ENCODE measurements around the gene TMED9. TPM values are rescaled to one million over a fixed set of nuclear protein-coding genes. Genes with fewer than 3 reads are reported as not detected.

The TMED9 gene
- 40.9 and 90.7 TPM in 2 replicates for total RNA-seq (ENCODE audit: low replicate concordance)

DNA sequence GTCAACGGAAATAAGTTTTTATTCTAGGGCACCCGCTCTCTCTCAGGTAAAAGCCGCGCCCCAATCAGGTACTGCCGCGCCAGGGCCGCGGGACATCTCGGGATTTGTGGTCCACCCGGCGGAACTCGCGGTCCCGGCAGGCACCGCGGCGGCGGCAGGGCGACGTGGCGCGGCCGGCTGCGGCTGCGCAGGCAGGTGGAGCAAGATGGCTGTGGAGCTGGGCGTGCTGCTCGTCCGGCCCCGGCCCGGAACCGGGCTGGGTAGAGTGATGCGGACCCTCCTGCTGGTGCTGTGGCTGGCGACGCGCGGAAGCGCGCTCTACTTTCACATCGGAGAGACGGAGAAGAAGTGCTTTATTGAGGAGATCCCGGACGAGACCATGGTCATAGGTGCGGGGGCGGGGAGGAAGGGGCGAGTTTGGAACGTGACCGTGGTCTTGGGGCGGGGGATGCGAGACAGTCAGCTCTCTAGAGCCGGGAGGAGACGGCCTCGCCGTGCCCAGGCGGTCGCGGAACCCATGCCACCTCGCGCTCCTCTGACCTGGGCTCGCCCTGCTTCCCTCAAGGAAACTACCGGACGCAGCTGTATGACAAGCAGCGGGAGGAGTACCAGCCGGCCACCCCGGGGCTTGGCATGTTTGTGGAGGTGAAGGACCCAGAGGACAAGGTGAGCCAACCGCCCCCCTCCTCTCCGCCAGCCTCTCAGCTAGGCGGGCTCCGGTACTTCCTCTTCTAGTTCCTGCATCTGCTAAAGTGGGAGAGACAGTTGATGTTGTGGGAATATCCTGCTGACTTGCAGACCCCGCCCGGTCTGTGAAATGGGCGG, at the start of gene TMED9:
Gene TMED9 (plus strand): TSS at position 194 of the 825 bp plus-strand sequence. CDS start 12 bp downstream, at position 206.
- peak within 1 kb of the TSS; percentile 88 for H3K4me3 ChIP-seq (ENCODE audit: low read depth, low read length)
- peak; percentile 65 for DNase-seq (ENCODE audit: low read depth)
- TF ChIP-seq, protein P1, sequence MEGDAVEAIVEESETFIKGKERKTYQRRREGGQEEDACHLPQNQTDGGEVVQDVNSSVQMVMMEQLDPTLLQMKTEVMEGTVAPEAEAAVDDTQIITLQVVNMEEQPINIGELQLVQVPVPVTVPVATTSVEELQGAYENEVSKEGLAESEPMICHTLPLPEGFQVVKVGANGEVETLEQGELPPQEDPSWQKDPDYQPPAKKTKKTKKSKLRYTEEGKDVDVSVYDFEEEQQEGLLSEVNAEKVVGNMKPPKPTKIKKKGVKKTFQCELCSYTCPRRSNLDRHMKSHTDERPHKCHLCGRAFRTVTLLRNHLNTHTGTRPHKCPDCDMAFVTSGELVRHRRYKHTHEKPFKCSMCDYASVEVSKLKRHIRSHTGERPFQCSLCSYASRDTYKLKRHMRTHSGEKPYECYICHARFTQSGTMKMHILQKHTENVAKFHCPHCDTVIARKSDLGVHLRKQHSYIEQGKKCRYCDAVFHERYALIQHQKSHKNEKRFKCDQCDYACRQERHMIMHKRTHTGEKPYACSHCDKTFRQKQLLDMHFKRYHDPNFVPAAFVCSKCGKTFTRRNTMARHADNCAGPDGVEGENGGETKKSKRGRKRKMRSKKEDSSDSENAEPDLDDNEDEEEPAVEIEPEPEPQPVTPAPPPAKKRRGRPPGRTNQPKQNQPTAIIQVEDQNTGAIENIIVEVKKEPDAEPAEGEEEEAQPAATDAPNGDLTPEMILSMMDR (IDR thresholded peaks at IDR 0.05; ENCODE audit: insufficient read depth, low read length): no peak

DNA sequence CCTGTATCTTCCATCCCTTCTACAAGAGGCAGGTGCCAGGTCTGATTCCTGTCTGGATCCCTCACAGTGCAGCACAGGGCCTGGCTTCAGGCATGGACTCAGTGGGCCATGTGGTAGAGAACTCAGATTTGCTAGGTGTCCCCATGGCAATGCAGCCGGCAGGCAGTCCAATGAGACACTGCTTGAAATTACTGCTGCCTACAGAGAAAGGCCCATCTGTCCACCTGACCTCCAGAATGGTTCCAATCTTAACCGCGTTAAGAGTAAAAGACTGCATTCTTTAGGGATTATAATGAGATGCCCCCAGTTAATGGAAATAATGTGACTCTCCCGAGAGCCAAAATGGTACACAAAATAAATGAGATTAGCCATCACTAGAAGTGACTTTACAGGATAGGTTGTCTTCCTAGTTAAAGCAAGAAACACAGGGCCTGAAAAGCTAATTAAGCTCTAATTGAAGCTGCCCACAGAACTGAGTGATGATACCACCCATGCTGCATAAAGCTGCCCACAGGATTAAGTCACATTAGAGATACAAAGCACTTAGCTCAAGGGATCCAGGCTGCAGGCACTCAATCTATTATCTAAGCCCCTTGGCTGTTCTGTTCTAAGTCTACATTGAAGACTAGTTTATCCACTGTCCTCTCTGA, 49.1 kb upstream of the TMED9 start:
- DNase-seq (ENCODE audit: low read depth): no peak
- no peak overlapping the region for H3K4me3 ChIP-seq (ENCODE audit: low read depth, low read length)
- TF ChIP-seq, protein P1 (IDR thresholded peaks at IDR 0.05; ENCODE audit: insufficient read depth, low read length): no peak

DNA sequence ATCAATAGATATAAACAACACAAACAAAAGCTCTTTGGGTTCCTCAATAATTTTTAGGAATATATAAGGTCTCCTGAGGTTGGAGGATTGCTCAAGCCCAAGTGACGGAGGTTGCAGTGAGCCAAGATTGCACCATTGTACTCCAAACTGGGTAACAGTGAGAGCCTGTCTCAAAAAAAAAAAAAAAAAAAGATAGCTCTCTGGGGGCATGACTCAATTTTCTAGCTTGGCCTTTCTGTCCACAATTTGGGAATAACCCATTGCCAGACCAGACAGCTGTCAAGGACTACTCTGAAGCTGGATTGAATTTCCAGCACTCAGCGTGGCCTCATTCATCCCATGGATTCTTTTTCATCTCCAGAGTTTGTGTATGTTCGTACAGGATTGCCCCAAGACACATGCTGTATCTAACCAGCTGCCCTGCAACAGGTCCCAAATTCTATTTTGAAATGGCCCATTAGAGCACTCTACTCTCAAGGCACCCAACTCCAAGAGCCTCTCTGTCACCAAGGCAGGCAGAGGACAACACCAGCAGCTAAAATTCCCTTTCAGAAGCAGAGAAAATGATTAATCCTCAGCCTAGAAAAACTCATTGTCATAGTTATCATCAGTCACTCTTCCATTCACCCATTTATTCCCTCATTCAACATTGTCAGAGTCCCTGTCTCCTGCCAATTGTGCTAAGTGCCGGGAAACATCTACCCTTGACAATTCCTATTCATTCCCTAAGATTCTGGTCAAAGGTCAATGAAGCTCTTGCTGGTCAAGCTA, 46.3 kb upstream of the TMED9 start:
- peak; percentile 97 for DNase-seq (ENCODE audit: low read depth)
- TF ChIP-seq, protein P1 (IDR thresholded peaks at IDR 0.05; ENCODE audit: insufficient read depth, low read length): no peak
- H3K4me3 ChIP-seq (ENCODE audit: low read depth, low read length): no peak overlapping the region

DNA sequence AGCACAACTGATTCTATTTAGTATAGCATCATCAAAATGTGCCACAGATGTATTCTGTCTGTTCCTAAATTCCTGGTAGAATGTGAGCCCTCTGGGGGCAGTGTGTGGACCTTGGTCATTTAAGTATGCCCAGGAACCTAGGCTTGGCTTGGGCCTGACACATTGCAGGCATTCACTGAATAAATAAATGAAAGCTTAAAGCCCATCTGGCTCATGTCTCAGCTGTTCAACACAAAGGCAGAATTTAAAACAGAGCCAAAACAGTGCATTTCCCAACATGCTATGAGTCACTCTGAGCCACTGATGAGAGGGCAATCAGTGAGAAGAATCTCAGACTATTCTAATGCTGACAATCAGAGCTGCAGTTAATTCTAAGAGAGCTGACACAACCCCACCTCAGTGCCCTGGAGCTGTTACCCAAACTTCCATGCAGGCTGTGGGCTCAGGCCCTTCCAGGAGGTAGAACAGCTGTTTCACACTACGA, 45.7 kb upstream of the TMED9 start:
- DNase-seq (ENCODE audit: low read depth): peak; percentile 99
- TF ChIP-seq, protein P1 (IDR thresholded peaks at IDR 0.05; ENCODE audit: insufficient read depth, low read length): no peak
- H3K4me3 ChIP-seq (ENCODE audit: low read depth, low read length): no peak overlapping the region

DNA sequence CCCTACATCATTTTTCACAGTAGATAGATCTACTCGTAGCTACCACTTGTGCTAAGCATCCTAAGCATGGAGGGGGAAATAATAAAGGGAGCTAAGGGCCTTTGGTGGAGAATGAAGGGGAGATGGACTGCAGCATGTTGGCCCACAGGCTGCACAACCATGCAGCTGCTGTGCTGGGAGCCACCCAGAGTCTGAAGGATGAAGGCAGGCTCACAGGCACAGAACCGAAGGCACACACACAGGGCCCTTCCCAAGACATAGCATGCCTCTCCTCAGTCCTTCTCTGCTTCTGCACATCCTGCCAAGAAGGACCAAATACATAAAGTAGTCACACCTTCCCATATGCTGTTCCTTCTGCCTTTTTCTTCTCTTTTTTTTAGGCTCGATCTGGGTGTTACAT, 44.3 kb upstream of the TMED9 start:
- TF ChIP-seq, protein P1 (IDR thresholded peaks at IDR 0.05; ENCODE audit: insufficient read depth, low read length): no peak
- no peak overlapping the region for H3K4me3 ChIP-seq (ENCODE audit: low read depth, low read length)
- DNase-seq (ENCODE audit: low read depth): no peak

DNA sequence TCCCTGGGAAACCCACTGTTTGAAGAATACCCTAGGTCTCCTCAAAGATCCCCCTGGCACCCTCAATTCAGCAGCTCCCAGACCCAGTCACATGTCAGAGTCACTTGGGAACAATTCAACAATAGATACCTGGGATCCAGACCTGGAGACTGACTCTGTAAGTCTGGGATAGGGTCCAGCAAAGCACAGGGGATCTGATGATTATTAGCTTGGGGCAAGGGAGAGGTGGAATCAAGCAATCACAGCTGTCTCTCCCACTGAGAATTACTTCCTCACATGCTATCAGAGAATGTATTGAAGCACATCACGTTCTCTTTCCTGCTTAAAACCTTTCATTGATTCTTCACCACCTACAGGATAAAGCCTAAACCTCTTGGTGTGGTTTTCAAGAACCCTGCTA, 43.5 kb upstream of the TMED9 start:
- TF ChIP-seq, protein P1 (IDR thresholded peaks at IDR 0.05; ENCODE audit: insufficient read depth, low read length): no peak
- no peak overlapping the region for H3K4me3 ChIP-seq (ENCODE audit: low read depth, low read length)
- DNase-seq (ENCODE audit: low read depth): no peak

Data from fibroblast of the aortic adventitia (primary cell).